Endodermal cell (in vitro differentiated cells): ENCODE data around the gene GALNT2. TPM values are rescaled to one million over a fixed set of nuclear protein-coding genes. Genes with fewer than 3 reads are reported as not detected.

ENCODE experiments used
- DNase-seq: peaks from one replicate; pipeline ENCODE4 v3.0.0-alpha.2; 2017
- H3K27ac ChIP-seq: 2 replicates; pipeline ENCODE4 v1.5.1; 2013; ENCODE audit warnings: mild to moderate bottlenecking, low read depth, low read length, moderate library complexity
- H3K27me3 ChIP-seq: 2 replicates; pipeline ENCODE4 v1.6.1; 2013; ENCODE audit warnings: mild to moderate bottlenecking, low read length, moderate library complexity; ENCODE audit not compliant: insufficient read depth, control insufficient read depth, poor library complexity, severe bottlenecking
- H3K36me3 ChIP-seq: 2 replicates; pipeline ENCODE4 v1.7.0; 2013; ENCODE audit warnings: mild to moderate bottlenecking, low read length, moderate library complexity; ENCODE audit not compliant: control insufficient read depth, insufficient read depth
- H3K4me1 ChIP-seq: one replicate; pipeline ENCODE4 v1.7.0; 2013; ENCODE audit warnings: low read length; ENCODE audit not compliant: control insufficient read depth, insufficient read depth
- H3K4me3 ChIP-seq: 2 replicates; pipeline ENCODE4 v1.5.1; 2013; ENCODE audit warnings: mild to moderate bottlenecking, low read length, moderate library complexity
- H3K9ac ChIP-seq: 2 replicates; pipeline ENCODE4 v1.6.1; 2013; ENCODE audit warnings: mild to moderate bottlenecking, low read length, moderate library complexity; ENCODE audit not compliant: poor library complexity, severe bottlenecking; ENCODE audit errors: extremely low read depth
- H3K9me3 ChIP-seq: 2 replicates; pipeline ENCODE4 v1.6.1; 2013; ENCODE audit warnings: mild to moderate bottlenecking, low read length, moderate library complexity; ENCODE audit not compliant: control insufficient read depth
- H3K27ac Mint-ChIP-seq: 2 replicates; pipeline ENCODE4 v1.8.0; 2020; ENCODE audit warnings: mixed read lengths
- H3K27me3 Mint-ChIP-seq: 2 replicates; pipeline ENCODE4 v1.8.0; 2021; ENCODE audit warnings: mild to moderate bottlenecking, mixed read lengths; ENCODE audit not compliant: insufficient read depth
- H3K36me3 Mint-ChIP-seq: 2 replicates; pipeline ENCODE4 v1.8.0; 2020; ENCODE audit warnings: low read depth, mixed read lengths
- H3K4me1 Mint-ChIP-seq: 2 replicates; pipeline ENCODE4 v1.8.0; 2020; ENCODE audit warnings: mixed read lengths
- H3K4me3 Mint-ChIP-seq: 2 replicates; pipeline ENCODE4 v1.8.0; 2020; ENCODE audit warnings: mild to moderate bottlenecking, moderate library complexity, mixed read lengths
- H3K9me3 Mint-ChIP-seq: 2 replicates; pipeline ENCODE4 v1.8.0; 2020; ENCODE audit warnings: mild to moderate bottlenecking, mixed read lengths
- WGBS, 2 experiments: methylation state at CpG; one replicate each; pipeline versions ENCODE4 v1.1.5 to v1.1.7; 2013; ENCODE audit warnings: missing lambda C conversion rate in 2 of 2, mixed read lengths in 1 of 2; ENCODE audit not compliant: insufficient coverage in 1 of 2, insufficient read length in 1 of 2; 5-methylcytosine and 5-hydroxymethylcytosine counted together
- total RNA-seq, 2 donors: library from RNA; stranded (reverse); fragmentation: NEBNext Ultra II Directional in 1 of 2; extraction: Animal tissue kit (Norgen Biotek cat#: 25700) in 1 of 2; gene quantifications; 2 replicates in 1 of 2; 3 replicates in 1 of 2; pipeline ENCODE4 v1.2.1, GENCODE V29; 2021
- TF ChIP-seq, protein P1 (sequence below): fragments of 200-600 bp; sonication (generic); conservative IDR thresholded peaks from 2 replicates; pipeline ENCODE4 v1.5.0; 2021; ENCODE audit warnings: antibody characterized with exemption, mild to moderate bottlenecking

Gene GALNT2
- total RNA-seq, 2 donors from 2014 or later = 41.6 to 63.5 TPM

- H3K27ac Mint-ChIP-seq = no peak overlapping the region
- H3K9ac ChIP-seq = no peak overlapping the region
- peak; percentile 45 for DNase-seq
- no peak overlapping the region for H3K27ac ChIP-seq
- TF ChIP-seq, protein P1, sequence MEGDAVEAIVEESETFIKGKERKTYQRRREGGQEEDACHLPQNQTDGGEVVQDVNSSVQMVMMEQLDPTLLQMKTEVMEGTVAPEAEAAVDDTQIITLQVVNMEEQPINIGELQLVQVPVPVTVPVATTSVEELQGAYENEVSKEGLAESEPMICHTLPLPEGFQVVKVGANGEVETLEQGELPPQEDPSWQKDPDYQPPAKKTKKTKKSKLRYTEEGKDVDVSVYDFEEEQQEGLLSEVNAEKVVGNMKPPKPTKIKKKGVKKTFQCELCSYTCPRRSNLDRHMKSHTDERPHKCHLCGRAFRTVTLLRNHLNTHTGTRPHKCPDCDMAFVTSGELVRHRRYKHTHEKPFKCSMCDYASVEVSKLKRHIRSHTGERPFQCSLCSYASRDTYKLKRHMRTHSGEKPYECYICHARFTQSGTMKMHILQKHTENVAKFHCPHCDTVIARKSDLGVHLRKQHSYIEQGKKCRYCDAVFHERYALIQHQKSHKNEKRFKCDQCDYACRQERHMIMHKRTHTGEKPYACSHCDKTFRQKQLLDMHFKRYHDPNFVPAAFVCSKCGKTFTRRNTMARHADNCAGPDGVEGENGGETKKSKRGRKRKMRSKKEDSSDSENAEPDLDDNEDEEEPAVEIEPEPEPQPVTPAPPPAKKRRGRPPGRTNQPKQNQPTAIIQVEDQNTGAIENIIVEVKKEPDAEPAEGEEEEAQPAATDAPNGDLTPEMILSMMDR = no peak
- no peaks in the 10 kb centered on the region for H3K36me3 ChIP-seq
- H3K36me3 Mint-ChIP-seq = no peaks in the 10 kb centered on the region
- no peak overlapping the region for H3K4me3 ChIP-seq
- H3K4me1 Mint-ChIP-seq = peaks cover 25% of the 10 kb centered on the region
- H3K27me3 Mint-ChIP-seq = no peaks in the 10 kb centered on the region
- no peaks in the 10 kb centered on the region for H3K4me1 ChIP-seq
- 90 to 94% methylated on average over 5 to 16 of the region's 16 CpGs for WGBS, 2 experiments
- H3K9me3 Mint-ChIP-seq = no peaks in the 10 kb centered on the region
- no peaks in the 10 kb centered on the region for H3K27me3 ChIP-seq
- no peak overlapping the region for H3K4me3 Mint-ChIP-seq
- no peaks in the 10 kb centered on the region for H3K9me3 ChIP-seq
Observed at GRCh38 chr1:230226007-230226800, 159.2 kb downstream of the GALNT2 start.

- H3K4me1 ChIP-seq = no peaks in the 10 kb centered on the region
- H3K27me3 ChIP-seq = no peaks in the 10 kb centered on the region
- TF ChIP-seq, protein P1 = no peak
- H3K9ac ChIP-seq = no peak overlapping the region
- no peak overlapping the region for H3K4me3 ChIP-seq
- Mint-ChIP-seq H3K27me3 (peaks cover 5% of the 10 kb centered on the region), H3K9me3 (no peaks in the 10 kb centered on the region), H3K4me1 (peaks cover 31% of the 10 kb centered on the region), H3K4me3 (no peak overlapping the region), H3K36me3 (no peaks in the 10 kb centered on the region), H3K27ac (no peak overlapping the region)
- H3K27ac ChIP-seq = no peak overlapping the region
- H3K9me3 ChIP-seq = no peaks in the 10 kb centered on the region
- no peaks in the 10 kb centered on the region for H3K36me3 ChIP-seq
- DNase-seq = no peak
Observed at GRCh38 chr1:230226814-230227213, 159.8 kb downstream of the GALNT2 start.

- H3K27ac Mint-ChIP-seq = no peak overlapping the region
- no peak for DNase-seq
- peaks cover 12% of the 10 kb centered on the region for H3K27me3 Mint-ChIP-seq
- H3K9ac ChIP-seq = no peak overlapping the region
- no peaks in the 10 kb centered on the region for H3K27me3 ChIP-seq
- no peaks in the 10 kb centered on the region for H3K9me3 Mint-ChIP-seq
- H3K4me3 Mint-ChIP-seq = no peak overlapping the region
- no peaks in the 10 kb centered on the region for H3K9me3 ChIP-seq
- TF ChIP-seq, protein P1 = no peak
- WGBS, 2 experiments = 90 to 92% methylated on average over 8 to 9 of the region's 9 CpGs
- H3K4me1 ChIP-seq = peaks cover 5% of the 10 kb centered on the region
- H3K4me1 Mint-ChIP-seq = peaks cover 38% of the 10 kb centered on the region
- H3K4me3 ChIP-seq = no peak overlapping the region
- no peaks in the 10 kb centered on the region for H3K36me3 ChIP-seq
- H3K27ac ChIP-seq = no peak overlapping the region
- no peaks in the 10 kb centered on the region for H3K36me3 Mint-ChIP-seq
Observed at GRCh38 chr1:230228236-230228897, 161.3 kb downstream of the GALNT2 start.
